Endothelial cell of umbilical vein (primary cell): Measurements from ENCODE around the gene INSYN2B.

ENCODE experiments used
- CTCF ChIP-seq, 2 donors: IDR thresholded peaks; 1 replicate in 1 of 2; 2 replicates in 1 of 2; pipeline ENCODE4 v1.5.1; 2011; ENCODE audit warnings: low read length in 2 of 2, mild to moderate bottlenecking in 2 of 2, moderate library complexity in 2 of 2, control low read depth in 1 of 2, inconsistent platforms in 1 of 2, low read depth in 1 of 2; ENCODE audit not compliant: insufficient read depth in 1 of 2; ENCODE audit errors: extremely low read depth in 1 of 2
- POLR2A ChIP-seq: IDR thresholded peaks from 2 replicates; pipeline ENCODE4 v1.6.1; 2012; ENCODE audit warnings: low read depth, mild to moderate bottlenecking, control low read depth, low read length
- POLR2AphosphoS5 ChIP-seq: IDR thresholded peaks from 2 replicates; pipeline ENCODE4 v1.6.1; 2012; ENCODE audit warnings: low read depth, mild to moderate bottlenecking, control low read depth, low read length, moderate library complexity; ENCODE audit not compliant: insufficient read depth

- TF ChIP-seq CTCF (IDR thresholded peaks at IDR 0.05; ENCODE audit: extremely low read depth in 1 of 2, insufficient read depth in 1 of 2, low read depth in 1 of 2, low read length in 2 of 2), result no peak
- TF ChIP-seq POLR2A, result no peak
- TF ChIP-seq POLR2AphosphoS5, result no peak
Observed at GRCh38 chr5:169939731-169940130, 40.6 kb downstream of the INSYN2B start.
